Measurements from ENCODE around the gene MSTO1.
A peak's percentile ranks its signal among the peaks of the same experiment; 100 is the strongest.
"Not testable (repeated sequence)": the region's sequence is repeated elsewhere in the genome, so short reads cannot be mapped to it uniquely, and the experiment has no call there.

MSTO1 gene

DNA sequence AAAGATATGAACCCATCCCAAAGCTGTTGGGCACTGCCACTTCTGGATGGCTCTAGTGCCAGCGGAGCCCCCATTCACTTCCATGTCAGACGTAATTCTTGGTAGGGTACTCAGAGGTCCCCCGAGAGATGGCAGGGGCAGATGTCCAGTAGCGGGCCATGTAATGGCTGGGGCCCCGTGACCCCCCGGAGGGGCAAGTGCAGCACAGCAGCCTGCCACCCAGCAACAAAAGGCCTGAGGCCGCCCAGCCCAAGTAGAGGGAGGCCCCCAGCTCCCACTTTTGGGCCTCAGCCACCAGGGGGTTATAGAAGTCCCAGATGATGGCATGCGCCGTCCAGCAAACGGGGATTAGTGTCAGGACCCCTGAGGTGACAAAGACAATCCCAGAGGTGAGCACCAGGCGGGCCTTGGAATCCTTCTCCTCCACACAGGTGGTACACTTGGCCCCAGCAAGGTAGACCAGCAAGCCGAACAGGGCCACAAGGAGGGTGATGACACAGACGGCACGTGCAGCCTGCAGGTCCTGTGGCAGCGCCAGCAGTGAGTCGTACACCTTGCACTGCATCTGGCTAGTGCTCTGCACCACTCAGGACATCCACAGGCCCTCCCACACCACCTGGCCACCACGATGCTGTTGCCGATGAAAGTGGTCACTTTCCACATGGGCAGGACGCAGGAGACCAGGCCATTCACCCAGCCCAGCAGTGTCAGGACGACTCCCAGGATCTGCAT is 19.3 kb upstream of the MSTO1 start:
- not testable (repeated sequence) for H3K4me3 ChIP-seq (ENCODE audit: low read depth, low read length); DNase-seq (ENCODE audit: low read depth)

DNA sequence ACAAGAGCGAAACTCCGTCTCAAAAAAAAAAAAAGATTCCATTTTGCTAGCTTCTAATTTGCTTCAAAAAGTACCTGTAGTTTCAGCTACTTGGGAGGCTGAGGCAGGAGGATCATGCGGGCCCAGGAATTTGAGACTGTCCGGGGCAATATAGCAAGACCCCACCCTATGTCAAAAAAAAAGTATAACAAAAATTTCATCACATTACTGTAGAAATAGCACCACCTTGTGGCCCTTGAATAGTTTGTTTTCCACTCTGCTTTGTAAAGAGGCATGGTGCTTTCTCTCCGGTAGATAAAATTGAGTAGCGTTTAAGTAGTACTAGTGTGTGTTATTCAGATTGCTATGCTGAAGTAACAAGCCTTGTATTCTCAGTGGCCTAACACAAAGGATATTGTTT is 18.2 kb upstream of the MSTO1 start:
- TF ChIP-seq, protein P1, sequence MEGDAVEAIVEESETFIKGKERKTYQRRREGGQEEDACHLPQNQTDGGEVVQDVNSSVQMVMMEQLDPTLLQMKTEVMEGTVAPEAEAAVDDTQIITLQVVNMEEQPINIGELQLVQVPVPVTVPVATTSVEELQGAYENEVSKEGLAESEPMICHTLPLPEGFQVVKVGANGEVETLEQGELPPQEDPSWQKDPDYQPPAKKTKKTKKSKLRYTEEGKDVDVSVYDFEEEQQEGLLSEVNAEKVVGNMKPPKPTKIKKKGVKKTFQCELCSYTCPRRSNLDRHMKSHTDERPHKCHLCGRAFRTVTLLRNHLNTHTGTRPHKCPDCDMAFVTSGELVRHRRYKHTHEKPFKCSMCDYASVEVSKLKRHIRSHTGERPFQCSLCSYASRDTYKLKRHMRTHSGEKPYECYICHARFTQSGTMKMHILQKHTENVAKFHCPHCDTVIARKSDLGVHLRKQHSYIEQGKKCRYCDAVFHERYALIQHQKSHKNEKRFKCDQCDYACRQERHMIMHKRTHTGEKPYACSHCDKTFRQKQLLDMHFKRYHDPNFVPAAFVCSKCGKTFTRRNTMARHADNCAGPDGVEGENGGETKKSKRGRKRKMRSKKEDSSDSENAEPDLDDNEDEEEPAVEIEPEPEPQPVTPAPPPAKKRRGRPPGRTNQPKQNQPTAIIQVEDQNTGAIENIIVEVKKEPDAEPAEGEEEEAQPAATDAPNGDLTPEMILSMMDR (IDR thresholded peaks at IDR 0.05; ENCODE audit: control insufficient read depth, extremely low read depth, insufficient read depth): peak; percentile 54
- no peak overlapping the region for H3K4me3 ChIP-seq (ENCODE audit: low read depth, low read length)
- peak; percentile 27 for DNase-seq (ENCODE audit: low read depth)

DNA sequence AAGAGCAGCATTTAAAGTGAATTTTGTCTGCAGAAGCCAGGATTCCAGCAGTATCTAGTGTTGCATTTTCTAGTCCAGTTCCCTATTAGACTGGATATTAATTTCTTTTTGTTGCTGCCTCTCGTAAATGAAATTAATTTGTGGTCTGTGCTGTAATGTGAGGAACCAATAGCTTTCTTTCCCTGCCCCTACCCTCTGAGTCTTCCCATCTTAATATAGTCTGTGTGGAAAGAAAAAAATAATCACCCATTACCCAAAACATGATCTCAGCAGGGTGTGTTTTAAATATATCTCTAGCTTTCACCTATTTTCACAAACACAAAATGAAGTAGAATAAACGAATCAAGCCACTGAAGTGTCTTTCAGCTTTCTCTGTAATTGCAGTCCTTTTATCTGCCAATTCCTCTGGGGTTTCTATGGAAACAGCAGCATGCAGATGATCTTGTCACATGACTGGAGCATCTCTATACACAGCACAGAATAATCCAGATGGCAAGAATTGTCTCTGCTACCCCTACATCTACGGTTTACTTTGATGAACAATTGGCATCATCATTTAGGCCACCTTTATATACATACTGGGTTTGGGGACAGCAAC is 14.0 kb upstream of the MSTO1 start:
- DNase-seq (ENCODE audit: low read depth); H3K4me3 ChIP-seq (ENCODE audit: low read depth, low read length): not testable (repeated sequence)

DNA sequence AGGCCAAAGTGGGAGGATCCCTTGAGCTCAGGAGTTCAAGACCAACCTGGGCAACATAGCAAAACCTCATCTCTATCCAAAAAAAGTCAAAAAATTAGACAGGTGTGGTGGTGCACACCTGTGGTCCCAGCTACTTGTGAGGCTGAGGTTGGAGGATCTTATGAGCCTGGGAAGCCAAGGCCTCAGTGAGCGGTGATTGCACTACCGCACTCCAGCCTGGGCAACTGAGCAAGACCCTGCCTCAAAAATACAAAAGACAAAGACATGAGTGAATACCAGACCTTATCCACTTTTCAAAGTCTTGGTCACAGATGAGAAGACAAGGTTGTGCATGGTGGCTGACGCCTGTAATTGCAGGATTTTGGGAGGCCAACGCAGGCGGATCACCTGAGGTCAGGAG is 13.2 kb upstream of the MSTO1 start:
- TF ChIP-seq, protein P1 (IDR thresholded peaks at IDR 0.05; ENCODE audit: control insufficient read depth, extremely low read depth, insufficient read depth): no peak
- no peak for DNase-seq (ENCODE audit: low read depth)
- no peak overlapping the region for H3K4me3 ChIP-seq (ENCODE audit: low read depth, low read length)

DNA sequence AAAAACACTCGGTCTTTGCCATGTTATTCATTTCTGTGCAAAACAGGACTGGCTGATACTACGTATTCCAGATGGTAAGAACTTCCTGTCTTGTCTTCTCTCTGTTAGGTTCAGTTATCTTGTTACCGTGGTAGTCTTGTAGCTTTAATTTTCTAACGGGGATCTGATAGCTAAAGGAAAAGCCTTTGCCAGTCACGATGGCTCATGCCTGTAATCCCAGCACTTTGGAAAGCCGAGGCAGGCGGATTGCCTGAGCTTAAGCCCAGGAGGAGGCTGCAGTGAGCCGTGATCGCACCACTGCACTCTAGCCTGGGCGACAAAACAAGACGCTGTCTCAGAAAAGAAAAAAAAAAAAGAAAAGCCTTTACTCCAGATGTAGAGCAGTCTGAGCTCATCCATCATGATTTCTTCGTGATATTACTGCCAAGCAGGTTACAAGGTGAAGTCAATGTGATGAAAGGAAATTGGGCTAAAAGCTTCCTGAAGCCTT is 11.1 kb upstream of the MSTO1 start:
- H3K4me3 ChIP-seq (ENCODE audit: low read depth, low read length): no peak overlapping the region
- TF ChIP-seq, protein P1 (IDR thresholded peaks at IDR 0.05; ENCODE audit: control insufficient read depth, extremely low read depth, insufficient read depth): no peak
- no peak for DNase-seq (ENCODE audit: low read depth)

DNA sequence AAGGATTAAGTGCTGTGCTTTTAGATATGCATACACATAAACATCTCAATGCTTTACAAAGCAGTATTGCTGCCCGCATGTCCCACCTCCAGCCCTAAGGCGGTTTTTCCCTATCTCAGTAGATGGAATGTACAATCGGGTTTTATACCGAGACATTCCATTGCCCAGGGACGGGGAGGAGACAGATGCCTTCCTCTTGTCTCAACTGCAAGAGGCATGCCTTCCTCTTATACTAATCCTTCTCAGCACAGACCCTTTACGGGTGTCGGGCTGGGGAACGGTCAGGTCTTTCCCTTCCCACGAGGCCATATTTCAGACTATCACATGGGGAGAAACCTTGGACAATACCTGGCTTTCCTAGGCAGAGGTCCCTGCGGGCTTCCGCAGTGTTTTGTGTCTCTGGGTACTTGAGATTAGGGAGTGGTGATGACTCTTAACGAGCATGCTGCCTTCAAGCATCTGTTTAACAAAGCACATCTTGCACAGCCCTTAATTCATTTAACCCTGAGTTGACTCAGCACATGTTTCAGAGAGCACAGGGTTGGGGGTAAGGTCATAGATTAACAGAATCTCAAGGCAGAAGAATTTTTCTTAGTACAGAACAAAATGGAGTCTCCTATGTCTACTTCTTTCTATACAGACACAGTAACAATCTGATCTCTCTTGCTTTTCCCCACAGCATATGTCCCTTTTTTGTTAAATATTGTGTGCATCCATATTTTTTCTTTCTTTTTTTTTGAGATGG is 10.0 kb upstream of the MSTO1 start:
- not testable (repeated sequence) for H3K4me3 ChIP-seq (ENCODE audit: low read depth, low read length); DNase-seq (ENCODE audit: low read depth)

DNA sequence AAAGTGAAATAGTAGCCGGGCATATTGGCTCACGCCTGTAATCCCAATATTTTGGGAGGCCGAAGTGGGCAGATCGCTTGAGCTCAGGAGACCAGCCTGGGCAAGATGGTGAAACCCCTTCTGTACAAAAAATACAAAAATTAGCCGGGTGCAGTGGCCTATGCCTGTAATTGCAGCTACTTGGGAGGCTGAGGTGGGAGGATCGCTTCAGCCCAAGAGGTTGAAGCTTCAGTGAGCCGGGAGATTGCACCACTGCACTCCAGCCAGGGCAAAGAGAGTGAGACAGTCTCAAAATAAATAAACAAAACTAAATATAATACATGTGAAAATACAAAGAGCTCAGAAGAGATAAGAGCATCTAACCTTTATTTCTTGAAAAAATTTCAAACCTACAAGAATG is 2.3 kb upstream of the MSTO1 start:
- TF ChIP-seq, protein P1 (IDR thresholded peaks at IDR 0.05; ENCODE audit: control insufficient read depth, extremely low read depth, insufficient read depth): no peak
- no peak for DNase-seq (ENCODE audit: low read depth)
- H3K4me3 ChIP-seq (ENCODE audit: low read depth, low read length): no peak overlapping the region

DNA sequence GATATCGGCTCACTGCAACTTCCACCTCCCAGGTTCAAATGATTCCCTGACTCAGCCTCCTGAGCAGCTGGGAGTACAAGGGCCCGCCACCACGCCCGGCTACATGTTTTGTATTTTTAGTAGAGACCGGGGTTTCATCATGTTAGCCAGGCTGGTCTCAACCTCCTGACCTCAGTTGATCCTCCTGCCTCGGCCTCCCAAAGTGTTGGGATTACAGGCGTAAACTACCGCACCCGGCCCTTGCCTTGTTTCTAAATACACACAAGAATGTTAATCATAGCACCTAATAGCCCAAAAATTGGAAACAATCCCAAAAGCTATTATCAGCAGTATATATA is 1.2 kb upstream of the MSTO1 start:
- no peak overlapping the region for H3K4me3 ChIP-seq (ENCODE audit: low read depth, low read length)
- TF ChIP-seq, protein P1 (IDR thresholded peaks at IDR 0.05; ENCODE audit: control insufficient read depth, extremely low read depth, insufficient read depth): no peak
- DNase-seq (ENCODE audit: low read depth): no peak

DNA sequence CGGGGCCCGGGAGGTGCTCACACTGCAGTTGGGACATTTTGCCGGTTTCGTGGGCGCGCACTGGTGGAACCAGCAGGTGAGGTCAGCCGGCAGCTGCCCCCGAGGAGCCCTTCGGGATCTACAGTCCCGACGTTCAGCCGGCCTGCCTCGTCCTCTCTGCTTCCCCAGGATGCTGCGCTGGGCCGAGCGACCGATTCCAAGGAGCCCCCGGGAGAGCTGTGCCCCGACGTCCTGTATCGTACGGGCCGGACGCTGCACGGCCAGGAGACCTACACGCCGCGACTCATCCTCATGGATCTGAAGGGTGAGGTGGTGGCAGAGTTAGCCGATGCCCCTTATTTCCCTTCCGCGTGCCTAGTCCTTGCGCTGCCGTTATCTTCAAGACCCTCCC is 234 bp downstream of the MSTO1 start:
- DNase-seq (ENCODE audit: low read depth): not testable (repeated sequence)
- peak overlapping the region; percentile 67 for H3K4me3 ChIP-seq (ENCODE audit: low read depth, low read length)

DNA sequence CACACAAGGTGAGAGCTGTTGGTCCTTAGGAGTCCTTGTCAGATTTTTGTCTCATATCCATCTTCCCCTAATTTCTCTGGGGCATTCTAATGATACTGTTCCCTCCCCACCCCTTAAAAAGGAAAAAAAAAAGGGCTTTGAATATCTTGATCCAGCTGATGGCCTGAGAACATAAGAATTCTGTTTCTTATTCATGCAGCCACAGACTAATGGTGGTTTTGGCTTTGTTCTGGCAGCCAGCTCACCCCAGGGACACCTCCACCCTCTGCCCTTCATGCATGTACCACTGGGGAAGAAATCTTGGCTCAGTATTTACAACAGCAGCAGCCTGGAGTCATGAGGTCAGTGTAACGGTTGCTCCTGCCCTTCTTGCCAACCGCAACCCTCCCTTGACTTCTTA is 3.2 kb downstream of the MSTO1 start:
- not testable (repeated sequence) for H3K4me3 ChIP-seq (ENCODE audit: low read depth, low read length); DNase-seq (ENCODE audit: low read depth)
